Measurements from ENCODE around the gene LRRC47.

LRRC47 gene

GRCh38 chr1:3772715-3773571, 23.4 kb downstream of the LRRC47 start, which contains the start of gene SMIM1:
TSS of gene SMIM1 (plus strand) at chr1:3772749. CDS start at chr1:3775374, 2,625 bp downstream.
- no peak for DNase-seq (ENCODE audit: low read depth, low spot score)

GRCh38 chr1:3772027-3772714, 24.1 kb downstream of the LRRC47 start:
- peak; percentile 33 for DNase-seq (ENCODE audit: low read depth, low spot score)

- no peak for DNase-seq (ENCODE audit: low read depth, low spot score)
Observed at GRCh38 chr1:3771108-3772026, 24.9 kb downstream of the LRRC47 start.

GRCh38 chr1:3770047-3770765, 26.1 kb downstream of the LRRC47 start:
- DNase-seq (ENCODE audit: low read depth, low spot score) = no peak

GRCh38 chr1:3768811-3769390, 27.4 kb downstream of the LRRC47 start:
- no peak for DNase-seq (ENCODE audit: low read depth, low spot score)

GRCh38 chr1:3767328-3767925, 28.9 kb downstream of the LRRC47 start:
- DNase-seq (ENCODE audit: low read depth, low spot score) = no peak

GRCh38 chr1:3763351-3764125, 32.8 kb downstream of the LRRC47 start:
- no peak for DNase-seq (ENCODE audit: low read depth, low spot score)

GRCh38 chr1:3762873-3763228, 33.4 kb downstream of the LRRC47 start:
- no peak for DNase-seq (ENCODE audit: low read depth, low spot score)

- no peak for DNase-seq (ENCODE audit: low read depth, low spot score)
Observed at GRCh38 chr1:3762151-3762872, 34.0 kb downstream of the LRRC47 start.

- DNase-seq (ENCODE audit: low read depth, low spot score) = no peak
Observed at GRCh38 chr1:3761296-3762010, 34.8 kb downstream of the LRRC47 start.

GRCh38 chr1:3759796-3760195, 36.5 kb downstream of the LRRC47 start:
- DNase-seq (ENCODE audit: low read depth, low spot score) = no peak

GRCh38 chr1:3759164-3759563, 37.1 kb downstream of the LRRC47 start:
- DNase-seq (ENCODE audit: low read depth, low spot score) = no peak

GRCh38 chr1:3756394-3756793, 39.9 kb downstream of the LRRC47 start:
- no peak for DNase-seq (ENCODE audit: low read depth, low spot score)

GRCh38 chr1:3753656-3754454, 42.4 kb downstream of the LRRC47 start:
- no peak for DNase-seq (ENCODE audit: low read depth, low spot score)

- no peak for DNase-seq (ENCODE audit: low read depth, low spot score)
Observed at GRCh38 chr1:3752400-3752945, 43.8 kb downstream of the LRRC47 start, which contains the start of gene CCDC27. TSS of gene CCDC27 (plus strand) at chr1:3752450. CDS start at chr1:3752482, 32 bp downstream.

- DNase-seq (ENCODE audit: low read depth, low spot score) = no peak
Observed at GRCh38 chr1:3750741-3751140, 45.6 kb downstream of the LRRC47 start.

GRCh38 chr1:3749512-3749911, 46.8 kb downstream of the LRRC47 start:
- DNase-seq (ENCODE audit: low read depth, low spot score) = no peak
